ENCODE results near the gene PDZD7.
A peak's percentile ranks its signal among the peaks of the same experiment; 100 is the strongest.

The PDZD7 gene

DNA sequence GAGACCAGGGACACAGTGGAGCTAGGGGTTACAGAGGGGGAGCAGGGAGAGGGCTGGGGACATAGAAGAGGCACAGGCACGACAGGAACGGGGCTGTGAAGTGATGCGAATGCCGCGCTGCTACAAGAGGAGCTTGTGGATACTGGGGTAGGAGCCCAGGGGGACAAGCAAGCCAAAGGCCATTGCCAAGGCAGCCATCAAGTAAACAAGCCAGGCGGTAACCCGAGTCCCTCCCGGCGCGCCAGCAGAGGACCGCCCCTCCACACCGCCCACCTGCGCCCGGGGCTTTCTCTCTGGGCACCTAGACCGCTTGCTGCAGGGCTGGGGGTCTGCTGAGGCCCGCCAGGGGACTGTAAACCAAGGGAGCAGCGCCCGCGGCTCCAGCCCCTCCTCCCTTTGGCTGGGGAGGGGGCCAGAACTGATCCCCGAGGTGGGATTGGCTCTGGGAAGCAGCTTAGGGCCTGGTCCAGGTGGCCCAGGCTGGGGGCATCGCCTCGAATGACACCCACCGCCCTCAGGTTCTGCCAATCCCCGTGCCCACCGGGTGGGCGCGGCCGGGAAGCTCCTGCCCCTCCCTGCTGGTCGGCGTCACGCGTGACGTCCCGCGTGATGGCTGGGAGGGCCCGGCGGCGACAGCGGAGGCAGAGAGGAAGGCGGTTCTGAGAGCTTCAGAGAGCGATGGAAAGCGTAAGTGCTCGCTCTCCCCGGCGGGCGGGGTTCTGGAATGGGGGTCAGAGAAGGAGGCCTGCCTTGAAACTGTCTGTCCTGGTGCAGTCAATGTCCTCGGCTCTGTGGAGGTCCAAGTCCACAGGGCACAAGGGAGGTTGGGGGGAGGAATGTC is 1.1 kb upstream of the PDZD7 start:
- TF ChIP-seq, protein P1, sequence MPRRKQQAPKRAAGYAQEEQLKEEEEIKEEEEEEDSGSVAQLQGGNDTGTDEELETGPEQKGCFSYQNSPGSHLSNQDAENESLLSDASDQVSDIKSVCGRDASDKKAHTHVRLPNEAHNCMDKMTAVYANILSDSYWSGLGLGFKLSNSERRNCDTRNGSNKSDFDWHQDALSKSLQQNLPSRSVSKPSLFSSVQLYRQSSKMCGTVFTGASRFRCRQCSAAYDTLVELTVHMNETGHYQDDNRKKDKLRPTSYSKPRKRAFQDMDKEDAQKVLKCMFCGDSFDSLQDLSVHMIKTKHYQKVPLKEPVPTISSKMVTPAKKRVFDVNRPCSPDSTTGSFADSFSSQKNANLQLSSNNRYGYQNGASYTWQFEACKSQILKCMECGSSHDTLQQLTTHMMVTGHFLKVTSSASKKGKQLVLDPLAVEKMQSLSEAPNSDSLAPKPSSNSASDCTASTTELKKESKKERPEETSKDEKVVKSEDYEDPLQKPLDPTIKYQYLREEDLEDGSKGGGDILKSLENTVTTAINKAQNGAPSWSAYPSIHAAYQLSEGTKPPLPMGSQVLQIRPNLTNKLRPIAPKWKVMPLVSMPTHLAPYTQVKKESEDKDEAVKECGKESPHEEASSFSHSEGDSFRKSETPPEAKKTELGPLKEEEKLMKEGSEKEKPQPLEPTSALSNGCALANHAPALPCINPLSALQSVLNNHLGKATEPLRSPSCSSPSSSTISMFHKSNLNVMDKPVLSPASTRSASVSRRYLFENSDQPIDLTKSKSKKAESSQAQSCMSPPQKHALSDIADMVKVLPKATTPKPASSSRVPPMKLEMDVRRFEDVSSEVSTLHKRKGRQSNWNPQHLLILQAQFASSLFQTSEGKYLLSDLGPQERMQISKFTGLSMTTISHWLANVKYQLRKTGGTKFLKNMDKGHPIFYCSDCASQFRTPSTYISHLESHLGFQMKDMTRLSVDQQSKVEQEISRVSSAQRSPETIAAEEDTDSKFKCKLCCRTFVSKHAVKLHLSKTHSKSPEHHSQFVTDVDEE (CRISPR knock-in tag; IDR thresholded peaks at IDR 0.05), result no peak
- TF ChIP-seq TCF4 (CRISPR knock-in tag; IDR thresholded peaks at IDR 0.05; ENCODE audit: borderline replicate concordance), result no peak
- no peak for TF ChIP-seq ZNF565 (CRISPR knock-in tag; conservative IDR thresholded peaks at IDR 0.05; ENCODE audit: low read depth)
- no peak for TF ChIP-seq RARB (CRISPR knock-in tag; IDR thresholded peaks at IDR 0.05)
- TF ChIP-seq BACH2 (CRISPR knock-in tag; IDR thresholded peaks at IDR 0.05; ENCODE audit: borderline replicate concordance), result no peak
- TF ChIP-seq ZNF8 (CRISPR knock-in tag; IDR thresholded peaks at IDR 0.05), result no peak
- ATAC-seq, result peak; percentile 64

- TF ChIP-seq CSDC2 (CRISPR knock-in tag; IDR thresholded peaks at IDR 0.05), result no peak
- TF ChIP-seq BACH2 (CRISPR knock-in tag; IDR thresholded peaks at IDR 0.05; ENCODE audit: borderline replicate concordance), result no peak
- no peak for TF ChIP-seq ESRRG (CRISPR knock-in tag; IDR thresholded peaks at IDR 0.05)
- TF ChIP-seq, protein P1 (CRISPR knock-in tag; IDR thresholded peaks at IDR 0.05), result no peak
- TF ChIP-seq ARNTL (CRISPR knock-in tag; IDR thresholded peaks at IDR 0.05; ENCODE audit: borderline replicate concordance, low read depth), result no peak
- TF ChIP-seq ZFP30 (CRISPR knock-in tag; IDR thresholded peaks at IDR 0.05), result no peak
- TF ChIP-seq TCF4 (CRISPR knock-in tag; IDR thresholded peaks at IDR 0.05; ENCODE audit: borderline replicate concordance), result no peak
- no peak for TF ChIP-seq ZFP3 (CRISPR knock-in tag; IDR thresholded peaks at IDR 0.05)
- ATAC-seq, result no peak
These were observed 317 bp downstream of the PDZD7 start for GRCh38 chr10:101030496-101031127.

- TF ChIP-seq, protein P1 (CRISPR knock-in tag; IDR thresholded peaks at IDR 0.05), result no peak
- TF ChIP-seq ZNF565 (CRISPR knock-in tag; conservative IDR thresholded peaks at IDR 0.05; ENCODE audit: low read depth) (no peak), ZFP30 (CRISPR knock-in tag; IDR thresholded peaks at IDR 0.05) (no peak), GLIS3 (CRISPR knock-in tag; IDR thresholded peaks at IDR 0.05) (no peak)
- no peak for ATAC-seq
These were observed 1.2 kb downstream of the PDZD7 start for GRCh38 chr10:101029520-101030295.

DNA sequence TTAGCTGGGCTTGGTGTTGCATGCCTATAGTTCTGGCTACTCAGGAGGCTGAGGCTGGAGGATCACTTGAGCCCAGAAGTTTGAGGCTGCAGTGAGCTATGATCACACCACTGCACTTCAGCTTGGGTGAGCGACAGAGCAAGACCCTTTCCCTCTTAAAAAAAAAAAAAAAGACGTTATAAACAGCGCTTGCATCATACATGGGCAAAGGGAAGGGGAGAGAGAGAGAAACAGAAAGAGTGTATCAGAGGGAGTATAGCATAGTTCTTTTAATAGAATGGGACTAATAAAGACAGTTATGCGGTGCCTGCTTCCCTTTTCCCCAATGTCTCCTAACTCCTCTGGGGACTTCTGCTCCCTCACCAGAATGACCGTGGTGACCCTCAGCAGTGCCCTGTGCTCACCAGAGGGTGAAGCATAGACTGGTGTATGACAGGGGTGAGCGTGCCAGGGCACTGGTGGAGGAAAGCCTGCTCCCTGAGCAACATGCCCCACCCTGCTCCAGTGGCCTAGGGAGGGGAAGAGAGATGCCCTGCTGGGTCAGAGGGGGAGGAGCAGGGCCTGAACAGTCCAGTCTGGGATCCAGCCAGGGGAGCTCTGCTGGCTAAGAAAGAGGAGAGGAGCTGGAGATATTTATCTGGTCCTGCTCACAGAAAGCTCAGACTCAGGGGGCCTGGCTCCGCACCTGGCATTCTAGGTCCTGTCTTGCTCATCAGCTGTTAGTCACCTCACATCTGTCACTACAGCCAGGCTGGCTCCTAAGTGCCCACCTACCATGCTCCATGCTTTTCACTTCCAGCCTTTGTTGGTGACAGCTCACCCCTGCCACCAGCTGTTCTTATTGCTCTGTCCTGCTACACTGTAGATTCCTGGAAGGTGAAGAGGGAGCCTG is 2.2 kb downstream of the PDZD7 start:
- no peak for ATAC-seq
- no peak for TF ChIP-seq ZNF565 (CRISPR knock-in tag; conservative IDR thresholded peaks at IDR 0.05; ENCODE audit: low read depth)
- no peak for TF ChIP-seq PPARA (CRISPR knock-in tag; IDR thresholded peaks at IDR 0.05; ENCODE audit: borderline replicate concordance)
- no peak for TF ChIP-seq ZFP3 (CRISPR knock-in tag; IDR thresholded peaks at IDR 0.05)
- TF ChIP-seq ZFP30 (CRISPR knock-in tag; IDR thresholded peaks at IDR 0.05), result no peak
- TF ChIP-seq ZNF8 (CRISPR knock-in tag; IDR thresholded peaks at IDR 0.05), result no peak
- TF ChIP-seq, protein P2, sequence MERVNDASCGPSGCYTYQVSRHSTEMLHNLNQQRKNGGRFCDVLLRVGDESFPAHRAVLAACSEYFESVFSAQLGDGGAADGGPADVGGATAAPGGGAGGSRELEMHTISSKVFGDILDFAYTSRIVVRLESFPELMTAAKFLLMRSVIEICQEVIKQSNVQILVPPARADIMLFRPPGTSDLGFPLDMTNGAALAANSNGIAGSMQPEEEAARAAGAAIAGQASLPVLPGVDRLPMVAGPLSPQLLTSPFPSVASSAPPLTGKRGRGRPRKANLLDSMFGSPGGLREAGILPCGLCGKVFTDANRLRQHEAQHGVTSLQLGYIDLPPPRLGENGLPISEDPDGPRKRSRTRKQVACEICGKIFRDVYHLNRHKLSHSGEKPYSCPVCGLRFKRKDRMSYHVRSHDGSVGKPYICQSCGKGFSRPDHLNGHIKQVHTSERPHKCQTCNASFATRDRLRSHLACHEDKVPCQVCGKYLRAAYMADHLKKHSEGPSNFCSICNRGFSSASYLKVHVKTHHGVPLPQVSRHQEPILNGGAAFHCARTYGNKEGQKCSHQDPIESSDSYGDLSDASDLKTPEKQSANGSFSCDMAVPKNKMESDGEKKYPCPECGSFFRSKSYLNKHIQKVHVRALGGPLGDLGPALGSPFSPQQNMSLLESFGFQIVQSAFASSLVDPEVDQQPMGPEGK (CRISPR knock-in tag; IDR thresholded peaks at IDR 0.05; ENCODE audit: borderline replicate concordance), result no peak
- TF ChIP-seq ARNTL (CRISPR knock-in tag; IDR thresholded peaks at IDR 0.05; ENCODE audit: borderline replicate concordance, low read depth), result no peak
- TF ChIP-seq CSRNP3 (CRISPR knock-in tag; IDR thresholded peaks at IDR 0.05), result no peak
- TF ChIP-seq BACH2 (CRISPR knock-in tag; IDR thresholded peaks at IDR 0.05; ENCODE audit: borderline replicate concordance), result no peak
- no peak for TF ChIP-seq ESRRG (CRISPR knock-in tag; IDR thresholded peaks at IDR 0.05)
- no peak for TF ChIP-seq TCF4 (CRISPR knock-in tag; IDR thresholded peaks at IDR 0.05; ENCODE audit: borderline replicate concordance)

All from SK-N-SH treated with all-trans-retinoic acid at 6 μM for 48 hours (cell line).